T-helper 17 cell (primary cell): ENCODE measurements around the gene REELD1. TPM values are rescaled to one million over a fixed set of nuclear protein-coding genes. Genes with fewer than 3 reads are reported as not detected.

Experiments
- ATAC-seq: fragments of 150-1000 bp; cut with Tn5 transposase; 2 replicates; pipeline ENCODE4 v1.10.0; 2021; ENCODE audit warnings: mild to moderate bottlenecking, moderate library complexity
- DNase-seq, 3 donors: peaks; one replicate each; pipeline versions ENCODE4 v3.0.0 to v3.0.0-alpha.2; 2020 to 2021
- H3K9me3 ChIP-seq: one replicate; pipeline ENCODE4 v1.7.0; 2013; ENCODE audit warnings: low read length, mild to moderate bottlenecking; ENCODE audit not compliant: control insufficient read depth, poor library complexity, severe bottlenecking
- H3K27ac Mint-ChIP-seq: one replicate; pipeline ENCODE4 v1.8.0; 2022; ENCODE audit warnings: mild to moderate bottlenecking, moderate library complexity, mixed read lengths
- H3K27me3 Mint-ChIP-seq: one replicate; pipeline ENCODE4 v1.8.0; 2022; ENCODE audit warnings: mixed read lengths
- H3K36me3 Mint-ChIP-seq: one replicate; pipeline ENCODE4 v1.8.0; 2022; ENCODE audit warnings: low read depth, mixed read lengths
- H3K4me1 Mint-ChIP-seq: one replicate; pipeline ENCODE4 v1.8.0; 2022; ENCODE audit warnings: mild to moderate bottlenecking, mixed read lengths
- H3K4me3 Mint-ChIP-seq: one replicate; pipeline ENCODE4 v1.8.0; 2022; ENCODE audit warnings: mild to moderate bottlenecking, moderate library complexity, mixed read lengths
- total RNA-seq, 4 donors: library from RNA in 2 of 4; stranded (reverse) in 2 of 4; gene quantifications; one replicate each; pipeline ENCODE4 v1.2.3 and lab custom pipeline; 2022 to 2026

The REELD1 gene
- total RNA-seq, 2 donors from 2014 or later = 0.32 to 1.4 TPM

- Mint-ChIP-seq H3K4me3 (no peak overlapping the region), H3K36me3 (peaks cover 3% of the 10 kb centered on the region), H3K4me1 (peaks cover 6% of the 10 kb centered on the region), H3K27me3 (no peaks in the 10 kb centered on the region), H3K27ac (peak overlapping the region; percentile 54)
- no peak for DNase-seq
- H3K9me3 ChIP-seq = no peaks in the 10 kb centered on the region
- no peak for ATAC-seq
Observed at GRCh38 chr4:146191766-146192458, 22.4 kb upstream of the REELD1 start.

DNA sequence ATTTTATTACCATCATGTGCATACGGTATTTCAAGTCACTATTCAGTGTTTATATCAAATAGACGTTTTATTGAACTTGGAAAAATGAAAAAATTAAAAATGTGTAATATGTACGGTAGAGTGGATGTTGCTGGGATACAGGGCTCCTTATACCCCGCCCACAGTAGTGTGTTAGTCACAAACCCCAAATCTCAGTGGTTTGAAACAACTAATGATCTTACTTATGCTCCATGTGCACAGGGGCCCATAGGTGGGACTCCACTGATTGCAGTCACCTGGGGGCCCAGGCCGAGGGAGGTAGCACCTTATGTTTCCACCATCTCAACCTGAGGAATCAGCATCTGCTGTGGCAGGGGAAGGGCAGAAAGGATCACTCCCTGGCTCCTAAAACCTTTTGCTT lies 20.7 kb upstream of the REELD1 start:
- H3K27ac Mint-ChIP-seq = no peak overlapping the region
- no peak overlapping the region for H3K4me3 Mint-ChIP-seq
- H3K4me1 Mint-ChIP-seq = peaks cover 6% of the 10 kb centered on the region
- DNase-seq = no peak
- no peaks in the 10 kb centered on the region for H3K9me3 ChIP-seq
- no peaks in the 10 kb centered on the region for H3K27me3 Mint-ChIP-seq
- ATAC-seq = no peak
- H3K36me3 Mint-ChIP-seq = peaks cover 3% of the 10 kb centered on the region

- Mint-ChIP-seq H3K27me3 (no peaks in the 10 kb centered on the region), H3K27ac (no peak overlapping the region), H3K36me3 (peaks cover 3% of the 10 kb centered on the region), H3K4me3 (no peak overlapping the region), H3K4me1 (peaks cover 6% of the 10 kb centered on the region)
- H3K9me3 ChIP-seq = no peaks in the 10 kb centered on the region
- no peak for DNase-seq
- no peak for ATAC-seq
Observed at GRCh38 chr4:146194212-146194611, 20.1 kb upstream of the REELD1 start.

DNA sequence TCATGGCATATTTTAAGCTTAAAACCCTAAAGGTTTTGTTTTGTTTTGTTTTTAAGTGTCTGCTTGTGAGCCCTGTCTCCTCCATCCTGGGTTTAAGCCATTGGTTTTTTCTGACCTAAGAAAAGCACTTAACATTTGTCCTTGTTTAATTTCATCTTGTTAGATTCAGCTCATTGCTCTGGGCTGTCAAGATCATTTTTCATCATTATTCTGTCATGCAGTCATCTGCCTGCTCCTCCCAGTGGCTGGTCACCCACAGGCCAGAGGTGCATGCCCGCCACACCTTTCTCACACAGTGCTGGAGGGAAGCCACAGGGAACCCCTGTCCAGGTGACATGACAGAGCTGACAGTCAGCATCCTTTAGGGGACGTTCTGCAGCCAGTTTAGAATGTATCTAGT lies 11.7 kb upstream of the REELD1 start:
- H3K4me3 Mint-ChIP-seq = no peak overlapping the region
- no peaks in the 10 kb centered on the region for H3K27me3 Mint-ChIP-seq
- ATAC-seq (no peak), DNase-seq (no peak)
- H3K9me3 ChIP-seq = no peaks in the 10 kb centered on the region
- no peak overlapping the region for H3K27ac Mint-ChIP-seq
- H3K4me1 Mint-ChIP-seq = no peaks in the 10 kb centered on the region
- H3K36me3 Mint-ChIP-seq = peaks cover 2% of the 10 kb centered on the region

- Mint-ChIP-seq H3K4me1 (no peaks in the 10 kb centered on the region), H3K36me3 (peaks cover 2% of the 10 kb centered on the region), H3K4me3 (no peak overlapping the region), H3K27me3 (no peaks in the 10 kb centered on the region), H3K27ac (no peak overlapping the region)
- DNase-seq (no peak), ATAC-seq (no peak)
- H3K9me3 ChIP-seq = no peaks in the 10 kb centered on the region
Observed at GRCh38 chr4:146207410-146207809, 6.9 kb upstream of the REELD1 start.

GRCh38 chr4:146210890-146211289 lies 3.4 kb upstream of the REELD1 start:
- Mint-ChIP-seq H3K27me3 (peaks cover 5% of the 10 kb centered on the region), H3K27ac (no peak overlapping the region), H3K36me3 (no peaks in the 10 kb centered on the region), H3K4me3 (no peak overlapping the region), H3K4me1 (no peaks in the 10 kb centered on the region)
- ATAC-seq = no peak
- H3K9me3 ChIP-seq = no peaks in the 10 kb centered on the region
- no peak for DNase-seq

GRCh38 chr4:146211440-146211839 lies 2.9 kb upstream of the REELD1 start:
- no peaks in the 10 kb centered on the region for H3K4me1 Mint-ChIP-seq
- ATAC-seq (no peak), DNase-seq (no peak)
- no peaks in the 10 kb centered on the region for H3K9me3 ChIP-seq
- H3K36me3 Mint-ChIP-seq = no peaks in the 10 kb centered on the region
- peaks cover 5% of the 10 kb centered on the region for H3K27me3 Mint-ChIP-seq
- H3K27ac Mint-ChIP-seq = no peak overlapping the region
- no peak overlapping the region for H3K4me3 Mint-ChIP-seq

DNA sequence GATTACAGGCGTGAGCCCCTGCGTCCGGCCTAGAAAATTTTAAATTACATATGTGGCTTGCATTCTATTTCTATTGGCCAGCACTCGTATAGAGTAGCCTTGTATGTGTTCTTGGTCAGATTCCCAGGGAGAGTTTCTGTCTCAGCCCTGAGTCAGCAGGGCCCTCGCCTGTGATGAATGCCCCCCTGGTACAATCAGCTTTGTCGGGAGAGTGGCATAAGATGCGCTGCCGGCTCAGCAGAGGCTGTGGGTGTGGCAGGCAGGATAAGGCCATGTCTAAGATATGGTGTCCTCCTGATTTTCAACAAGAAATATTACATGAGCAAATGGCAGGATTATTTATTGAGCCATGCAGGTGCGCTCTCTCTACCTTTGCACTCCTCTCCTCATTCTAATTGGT lies 1.6 kb upstream of the REELD1 start:
- peaks cover 11% of the 10 kb centered on the region for H3K27me3 Mint-ChIP-seq
- no peaks in the 10 kb centered on the region for H3K36me3 Mint-ChIP-seq
- no peak for DNase-seq
- H3K4me1 Mint-ChIP-seq = no peaks in the 10 kb centered on the region
- H3K9me3 ChIP-seq = no peaks in the 10 kb centered on the region
- H3K4me3 Mint-ChIP-seq = no peak overlapping the region
- no peak overlapping the region for H3K27ac Mint-ChIP-seq
- no peak for ATAC-seq

GRCh38 chr4:146222313-146222712 lies 8.0 kb downstream of the REELD1 start:
- peaks cover 2% of the 10 kb centered on the region for H3K4me1 Mint-ChIP-seq
- no peak overlapping the region for H3K27ac Mint-ChIP-seq
- H3K4me3 Mint-ChIP-seq = no peak overlapping the region
- H3K27me3 Mint-ChIP-seq = peaks cover 11% of the 10 kb centered on the region
- DNase-seq (no peak), ATAC-seq (no peak)
- H3K36me3 Mint-ChIP-seq = peaks cover 6% of the 10 kb centered on the region
- H3K9me3 ChIP-seq = no peaks in the 10 kb centered on the region

- H3K4me3 Mint-ChIP-seq = no peak overlapping the region
- no peak overlapping the region for H3K27ac Mint-ChIP-seq
- ATAC-seq (no peak), DNase-seq (no peak)
- peaks cover 2% of the 10 kb centered on the region for H3K4me1 Mint-ChIP-seq
- peaks cover 26% of the 10 kb centered on the region for H3K27me3 Mint-ChIP-seq
- peaks cover 6% of the 10 kb centered on the region for H3K36me3 Mint-ChIP-seq
- H3K9me3 ChIP-seq = no peaks in the 10 kb centered on the region
Observed at GRCh38 chr4:146224326-146224966, 10.1 kb downstream of the REELD1 start.

DNA sequence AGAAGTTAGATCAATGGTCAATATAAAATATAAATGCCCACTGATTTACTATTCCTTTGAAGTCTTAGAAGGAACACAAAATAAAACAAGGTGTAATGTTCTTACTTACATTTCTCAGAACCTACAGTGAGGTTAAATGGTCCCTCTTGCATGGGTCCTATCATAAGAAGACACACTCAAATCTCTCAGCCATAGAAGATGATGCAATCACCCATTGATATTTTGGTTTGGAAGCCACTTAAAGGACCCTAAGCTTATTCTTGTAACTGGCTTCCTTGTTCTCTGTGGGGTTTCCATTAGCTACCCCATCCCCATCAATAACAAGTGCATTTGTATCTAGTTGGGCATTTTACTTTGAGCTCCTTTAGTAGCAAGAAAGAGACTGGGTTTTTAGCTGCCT lies 15.1 kb downstream of the REELD1 start:
- ATAC-seq = no peak
- H3K27ac Mint-ChIP-seq = no peak overlapping the region
- H3K9me3 ChIP-seq = no peaks in the 10 kb centered on the region
- peaks cover 6% of the 10 kb centered on the region for H3K36me3 Mint-ChIP-seq
- peaks cover 2% of the 10 kb centered on the region for H3K4me1 Mint-ChIP-seq
- no peak for DNase-seq
- peaks cover 28% of the 10 kb centered on the region for H3K27me3 Mint-ChIP-seq
- H3K4me3 Mint-ChIP-seq = no peak overlapping the region

DNA sequence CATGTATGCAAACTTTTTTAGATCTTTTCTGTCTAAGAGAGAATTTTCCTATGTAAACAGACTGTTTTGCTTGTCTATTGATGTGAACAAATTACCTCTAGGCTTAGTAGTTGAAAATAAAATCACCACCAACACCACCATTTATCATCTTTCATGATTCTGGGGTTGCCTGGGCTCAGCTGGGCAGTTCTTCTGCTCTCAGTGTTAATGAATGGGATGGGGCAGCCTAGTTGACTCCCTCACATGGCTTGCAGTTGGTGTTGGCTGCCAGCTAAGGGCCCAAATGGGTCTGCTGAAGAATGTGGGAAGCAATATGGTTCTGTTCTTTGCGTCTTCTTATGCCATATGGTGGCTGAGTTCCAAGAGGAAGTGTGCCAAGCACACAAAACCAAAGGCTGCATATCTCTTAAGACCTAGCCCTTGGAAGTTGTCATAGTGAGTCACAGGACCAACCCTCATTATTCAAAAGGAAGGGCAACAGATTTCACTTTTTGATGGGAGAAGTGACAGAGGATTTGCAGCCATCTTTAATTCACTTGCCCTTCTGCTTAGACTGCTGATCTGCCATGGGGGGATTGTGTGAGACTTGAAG lies 17.9 kb downstream of the REELD1 start:
- H3K36me3 Mint-ChIP-seq = peaks cover 3% of the 10 kb centered on the region
- ATAC-seq = no peak
- H3K27ac Mint-ChIP-seq = no peak overlapping the region
- H3K4me3 Mint-ChIP-seq = no peak overlapping the region
- DNase-seq = no peak
- H3K4me1 Mint-ChIP-seq = no peaks in the 10 kb centered on the region
- no peaks in the 10 kb centered on the region for H3K9me3 ChIP-seq
- H3K27me3 Mint-ChIP-seq = peaks cover 37% of the 10 kb centered on the region

DNA sequence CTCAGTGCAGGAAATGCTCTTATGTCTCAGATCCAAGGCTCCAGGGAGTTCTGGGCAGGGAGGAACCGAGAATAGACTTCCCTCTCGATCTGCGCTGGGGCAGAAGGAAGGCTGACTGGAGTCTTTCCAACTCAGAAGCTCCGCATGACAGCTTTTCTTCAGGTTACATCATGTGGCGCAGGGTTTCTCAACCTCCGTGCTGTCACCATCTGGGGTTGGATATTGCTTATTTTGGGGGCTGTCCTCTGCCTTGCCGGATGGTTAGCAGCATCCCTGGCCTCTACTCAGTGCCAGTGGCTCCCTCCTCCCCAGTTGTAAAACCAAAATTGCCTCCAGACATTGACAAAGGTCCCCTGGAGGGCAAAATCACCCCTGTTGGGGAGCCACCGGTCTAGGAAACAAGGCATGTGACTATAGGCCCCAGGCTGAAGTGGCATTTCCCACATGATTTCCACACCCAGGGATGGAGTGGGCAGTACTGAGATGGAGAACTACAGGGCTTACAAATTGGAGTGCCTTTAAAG lies 21.4 kb downstream of the REELD1 start:
- Mint-ChIP-seq H3K27me3 (peaks cover 27% of the 10 kb centered on the region), H3K27ac (no peak overlapping the region), H3K4me1 (peaks cover 2% of the 10 kb centered on the region), H3K36me3 (peaks cover 3% of the 10 kb centered on the region), H3K4me3 (no peak overlapping the region)
- ATAC-seq (no peak), DNase-seq (no peak)
- no peaks in the 10 kb centered on the region for H3K9me3 ChIP-seq
